H1 (cell line): ENCODE measurements around the gene METTL21C.

Source experiments
- EP300 ChIP-seq, 2 experiments: IDR thresholded peaks; 1 replicate in 1 of 2; 2 replicates in 1 of 2; pipeline ENCODE4 v1.6.1; 2011 to 2012; ENCODE audit warnings: low read depth in 2 of 2, low read length in 2 of 2, mild to moderate bottlenecking in 2 of 2, borderline replicate concordance in 1 of 2, inconsistent platforms in 1 of 2, moderate library complexity in 1 of 2
- EZH2 ChIP-seq: fragments of 200-600 bp; sonication (generic); IDR thresholded peaks from 2 replicates; pipeline ENCODE4 v1.7.1; 2012; ENCODE audit warnings: low read depth, mild to moderate bottlenecking, moderate library complexity, low read length, inconsistent platforms; ENCODE audit not compliant: severe bottlenecking
- GABPA ChIP-seq: IDR thresholded peaks from 2 replicates; pipeline ENCODE4 v1.6.1; 2011; ENCODE audit warnings: mild to moderate bottlenecking, low read length, moderate library complexity, borderline replicate concordance; ENCODE audit not compliant: insufficient read depth
- MAX ChIP-seq: IDR thresholded peaks from 2 replicates; pipeline ENCODE4 v1.6.1; 2012; ENCODE audit warnings: inconsistent platforms
- POLR2AphosphoS5 ChIP-seq: IDR thresholded peaks from 2 replicates; pipeline ENCODE4 v1.6.1; 2011; ENCODE audit warnings: low read depth, low read length
- SIRT6 ChIP-seq: IDR thresholded peaks from one replicate; pipeline ENCODE4 v1.7.1; 2012; ENCODE audit warnings: low read length, inconsistent platforms
- SP1 ChIP-seq: IDR thresholded peaks from 2 replicates; pipeline ENCODE4 v1.6.1; 2011; ENCODE audit warnings: low read depth, low read length

GRCh38 chr13:102680842-102681740 is 13.8 kb downstream of the METTL21C start:
- TF ChIP-seq GABPA (no peak), EZH2 (no peak), EP300 (IDR thresholded peaks at IDR 0.05; ENCODE audit: borderline replicate concordance in 1 of 2, low read depth in 2 of 2, low read length in 2 of 2) (no peak), SP1 (no peak), SIRT6 (no peak), MAX (no peak), POLR2AphosphoS5 (peak; percentile 55; the same call in 1 of the 2 replicates)
